HepG2 (cell line): ENCODE data around the gene RABIF. TPM values are rescaled to one million over a fixed set of nuclear protein-coding genes. Genes with fewer than 3 reads are reported as not detected.

Source experiments
- BCL6 ChIP-seq: IDR thresholded peaks from 2 replicates; pipeline ENCODE4 v1.6.1; 2016; ENCODE audit warnings: missing genetic modification reagents, missing compliant biosample characterization
- CBX5 ChIP-seq: sonication (generic); formaldehyde crosslinking; IDR thresholded peaks from 2 replicates; pipeline ENCODE4 v1.4.0; 2020; ENCODE audit warnings: missing genetic modification reagents, borderline replicate concordance
- CEBPG ChIP-seq: IDR thresholded peaks from 2 replicates; pipeline ENCODE4 v1.6.1; 2016
- CENPX ChIP-seq: sonication (generic); formaldehyde crosslinking; IDR thresholded peaks from 2 replicates; pipeline ENCODE4 v1.9.0; 2021; ENCODE audit warnings: mild to moderate bottlenecking, missing genetic modification reagents, moderate library complexity
- ELF1 ChIP-seq: sonication (generic); formaldehyde crosslinking; IDR thresholded peaks from 2 replicates; pipeline ENCODE4 v1.4.0; 2020; ENCODE audit warnings: missing genetic modification reagents
- GATA4 ChIP-seq: sonication (generic); IDR thresholded peaks from 2 replicates; pipeline ENCODE4 v1.6.1; 2016; ENCODE audit warnings: antibody characterized with exemption, low read depth, borderline replicate concordance
- HDAC1 ChIP-seq: sonication (generic); formaldehyde crosslinking; IDR thresholded peaks from 2 replicates; pipeline ENCODE4 v1.5.1; 2020; ENCODE audit warnings: mild to moderate bottlenecking, missing genetic modification reagents
- HDAC2 ChIP-seq: sonication (generic); formaldehyde crosslinking; IDR thresholded peaks from 2 replicates; pipeline ENCODE4 v1.4.0; 2020; ENCODE audit warnings: missing genetic modification reagents
- HDAC6 ChIP-seq: fragments of 200-600 bp; sonication (generic); IDR thresholded peaks from 2 replicates; pipeline ENCODE4 v1.7.0; 2017; ENCODE audit warnings: mild to moderate bottlenecking, antibody characterized with exemption, low read length, low read depth
- HOXD1 ChIP-seq: sonication (generic); formaldehyde crosslinking; IDR thresholded peaks from 2 replicates; pipeline ENCODE4 v1.5.0; 2020; ENCODE audit warnings: missing genetic modification reagents
- JDP2 ChIP-seq: sonication (generic); formaldehyde crosslinking; IDR thresholded peaks from 2 replicates; pipeline ENCODE4 v1.8.1; 2022; ENCODE audit warnings: missing genetic modification reagents, borderline replicate concordance
- JUN ChIP-seq: sonication (generic); formaldehyde crosslinking; IDR thresholded peaks from 2 replicates; pipeline ENCODE4 v1.4.0; 2020; ENCODE audit warnings: mild to moderate bottlenecking, missing genetic modification reagents
- LCORL ChIP-seq, 2 experiments: fragments of 450-650 bp in 1 of 2; sonication (generic) in 1 of 2; formaldehyde crosslinking in 1 of 2; IDR thresholded peaks; 2 replicates each; pipeline versions ENCODE4 v1.5.0 to v1.6.1; 2017 to 2020; ENCODE audit warnings: antibody characterized with exemption in 1 of 2, missing genetic modification reagents in 1 of 2
- MIER2 ChIP-seq: IDR thresholded peaks from 2 replicates; pipeline ENCODE4 v1.6.1; 2016; ENCODE audit warnings: missing biosample characterization, missing genetic modification reagents
- RBAK ChIP-seq: sonication (generic); formaldehyde crosslinking; IDR thresholded peaks from 2 replicates; pipeline ENCODE4 v1.5.1; 2020; ENCODE audit warnings: mild to moderate bottlenecking, missing genetic modification reagents
- SRY ChIP-seq: sonication (generic); formaldehyde crosslinking; IDR thresholded peaks from 2 replicates; pipeline ENCODE4 v1.8.0; 2022; ENCODE audit warnings: mild to moderate bottlenecking, missing genetic modification reagents
- ZMYM4 ChIP-seq: sonication (generic); formaldehyde crosslinking; IDR thresholded peaks from 2 replicates; pipeline ENCODE4 v1.8.1; 2023; ENCODE audit warnings: mild to moderate bottlenecking, missing genetic modification reagents
- ZNF121 ChIP-seq: sonication (generic); formaldehyde crosslinking; IDR thresholded peaks from 2 replicates; pipeline ENCODE4 v1.5.0; 2020; ENCODE audit warnings: mild to moderate bottlenecking, missing genetic modification reagents
- ZNF124 ChIP-seq: sonication (generic); formaldehyde crosslinking; IDR thresholded peaks from 2 replicates; pipeline ENCODE4 v1.4.0; 2020; ENCODE audit warnings: missing genetic modification reagents
- ZNF20 ChIP-seq: sonication (generic); formaldehyde crosslinking; IDR thresholded peaks from 2 replicates; pipeline ENCODE4 v1.4.0; 2020; ENCODE audit warnings: mild to moderate bottlenecking, moderate library complexity, missing genetic modification reagents
- ZNF235 ChIP-seq: sonication (generic); formaldehyde crosslinking; IDR thresholded peaks from 2 replicates; pipeline ENCODE4 v1.8.1; 2023; ENCODE audit warnings: mild to moderate bottlenecking, missing genetic modification reagents, borderline replicate concordance
- ZNF510 ChIP-seq: sonication (generic); formaldehyde crosslinking; IDR thresholded peaks from 2 replicates; pipeline ENCODE4 v1.4.0; 2020; ENCODE audit warnings: low read depth, mild to moderate bottlenecking, missing genetic modification reagents
- ZNF556 ChIP-seq: sonication (generic); formaldehyde crosslinking; IDR thresholded peaks from 2 replicates; pipeline ENCODE4 v1.4.0; 2020; ENCODE audit warnings: mild to moderate bottlenecking, missing genetic modification reagents, borderline replicate concordance
- ZNF747 ChIP-seq: sonication (generic); formaldehyde crosslinking; IDR thresholded peaks from 2 replicates; pipeline ENCODE4 v1.8.1; 2023; ENCODE audit warnings: missing genetic modification reagents, mild to moderate bottlenecking, borderline replicate concordance
- polyA plus RNA-seq, 8 experiments: library from polyadenylated mRNA; depleted of rRNA in 3 of 8; stranded (reverse) in 7 of 8; unstranded in 1 of 8; fragments of >200 nt; fragmentation: Illumina TruSeq in 4 of 8; extraction: Trizol in 4 of 8; gene quantifications; 2 replicates each; pipeline versions ENCODE4 v1.2.1 to v1.2.3, GENCODE V29; 2011 to 2016; ENCODE audit warnings: low read depth in 4 of 8, missing spikeins in 1 of 8, mixed read lengths in 1 of 8; ENCODE audit not compliant: insufficient read depth in 1 of 8
- total RNA-seq, 5 experiments: library from RNA; depleted of rRNA; stranded (reverse); fragments of >200 nt; fragmentation: Illumina TruSeq; extraction: Trizol; gene quantifications; 2 replicates each; pipeline ENCODE4 v1.2.3, GENCODE V29; 2016; ENCODE audit warnings: low read depth in 1 of 5
- TF ChIP-seq, protein P1 (sequence below): sonication (generic); formaldehyde crosslinking; IDR thresholded peaks from 2 replicates; pipeline ENCODE4 v1.8.0; 2022; ENCODE audit warnings: mild to moderate bottlenecking, missing genetic modification reagents
- TF ChIP-seq, protein P2 (sequence below): sonication (generic); formaldehyde crosslinking; IDR thresholded peaks from 2 replicates; pipeline ENCODE4 v1.5.0; 2020; ENCODE audit warnings: missing genetic modification reagents, mild to moderate bottlenecking, borderline replicate concordance
- TF ChIP-seq, protein P3 (sequence below): sonication (generic); formaldehyde crosslinking; IDR thresholded peaks from 2 replicates; pipeline ENCODE4 v1.5.1; 2020; ENCODE audit warnings: missing genetic modification reagents, mild to moderate bottlenecking, borderline replicate concordance

RABIF gene
- total and polyA plus RNA-seq, 2 of the 13 experiments (the other 11 are each of a cell fraction or from before 2014, with no cell fraction given) = 7.6 to 8.3 TPM

DNA sequence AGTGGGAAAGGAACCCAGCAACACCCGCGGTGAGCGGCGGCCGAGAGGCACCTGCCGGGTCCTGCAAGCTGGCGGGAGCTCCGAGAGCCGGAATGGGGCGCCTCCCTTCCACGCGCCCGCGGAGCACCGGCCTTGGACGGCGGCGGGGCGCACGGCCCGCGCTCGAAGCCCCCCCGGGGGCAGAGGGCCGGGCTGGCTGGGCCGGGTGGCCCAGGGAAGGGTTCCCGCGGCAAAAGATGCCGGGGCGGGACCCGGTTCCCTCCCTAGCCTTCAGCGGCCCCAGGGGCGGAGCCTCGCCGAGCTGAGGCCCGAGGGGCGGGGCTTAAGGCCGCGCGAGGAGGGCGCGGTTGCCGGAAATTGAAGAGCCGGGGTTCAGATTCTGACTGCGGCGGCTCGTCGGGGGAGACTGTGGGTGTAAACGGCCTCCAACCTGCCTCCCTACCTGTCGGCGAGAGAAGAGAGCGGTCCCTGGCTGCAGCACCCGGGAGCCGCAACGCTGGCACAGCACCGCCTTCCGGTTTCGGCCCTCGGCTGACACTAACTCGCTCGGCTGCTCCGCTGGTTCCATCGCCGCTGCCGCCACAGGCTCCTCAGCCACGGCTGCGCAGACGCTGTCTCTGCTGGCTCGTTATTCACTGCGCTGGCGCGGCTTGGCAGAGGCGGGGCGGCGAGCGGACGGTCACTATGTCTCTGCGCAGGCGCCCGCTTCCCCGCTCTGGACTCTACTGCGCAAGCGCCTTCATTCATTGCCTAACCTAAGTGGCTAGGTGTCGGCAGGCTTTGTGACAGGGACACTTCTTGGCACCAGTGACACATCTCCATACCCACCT, at the start of gene RABIF (continued):
- TF ChIP-seq, protein P1, sequence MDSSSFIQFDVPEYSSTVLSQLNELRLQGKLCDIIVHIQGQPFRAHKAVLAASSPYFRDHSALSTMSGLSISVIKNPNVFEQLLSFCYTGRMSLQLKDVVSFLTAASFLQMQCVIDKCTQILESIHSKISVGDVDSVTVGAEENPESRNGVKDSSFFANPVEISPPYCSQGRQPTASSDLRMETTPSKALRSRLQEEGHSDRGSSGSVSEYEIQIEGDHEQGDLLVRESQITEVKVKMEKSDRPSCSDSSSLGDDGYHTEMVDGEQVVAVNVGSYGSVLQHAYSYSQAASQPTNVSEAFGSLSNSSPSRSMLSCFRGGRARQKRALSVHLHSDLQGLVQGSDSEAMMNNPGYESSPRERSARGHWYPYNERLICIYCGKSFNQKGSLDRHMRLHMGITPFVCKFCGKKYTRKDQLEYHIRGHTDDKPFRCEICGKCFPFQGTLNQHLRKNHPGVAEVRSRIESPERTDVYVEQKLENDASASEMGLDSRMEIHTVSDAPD (CRISPR knock-in tag) = no peak
- TF ChIP-seq ZNF20 (CRISPR knock-in tag) (no peak), RBAK (CRISPR knock-in tag) (no peak), ZNF235 (CRISPR knock-in tag) (peak; percentile 88), ZNF556 (0 out of 2 replicates have a peak, but pooled peaks have one; percentile 78), HDAC2 (CRISPR knock-in tag) (0 out of 2 replicates have a peak, but pooled peaks have one; percentile 19), ELF1 (peak; percentile 88), CBX5 (peak; percentile 69; the same call in 1 of the 2 replicates), MIER2 (CRISPR knock-in tag) (no peak), CEBPG (CRISPR knock-in tag) (peak; percentile 87), JUN (CRISPR knock-in tag) (no peak), ZMYM4 (CRISPR knock-in tag) (peak; percentile 68; the same call in 1 of the 2 replicates), ZNF747 (CRISPR knock-in tag) (peak; percentile 59; the same call in 1 of the 2 replicates), ZNF124 (peak; percentile 25), ZNF510 (CRISPR knock-in tag) (no peak), CENPX (no peak), HDAC6 (no peak), ZNF121 (0 out of 2 replicates have a peak, but pooled peaks have one; percentile 5), LCORL (IDR thresholded peaks at IDR 0.05) (no peak), LCORL (CRISPR knock-in tag; IDR thresholded peaks at IDR 0.05) (no peak), GATA4 (no peak), HDAC1 (CRISPR knock-in tag) (peak; percentile 84), JDP2 (no peak), HOXD1 (no peak), BCL6 (no peak; the same call in 1 of the 2 replicates), SRY (CRISPR knock-in tag) (peak; percentile 71)
- TF ChIP-seq, protein P2, sequence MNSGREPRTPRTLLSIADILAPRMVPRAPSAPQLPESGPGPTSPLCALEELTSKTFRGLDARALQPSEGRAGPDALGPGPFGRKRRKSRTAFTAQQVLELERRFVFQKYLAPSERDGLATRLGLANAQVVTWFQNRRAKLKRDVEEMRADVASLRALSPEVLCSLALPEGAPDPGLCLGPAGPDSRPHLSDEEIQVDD (CRISPR knock-in tag) = no peak
- TF ChIP-seq, protein P3, sequence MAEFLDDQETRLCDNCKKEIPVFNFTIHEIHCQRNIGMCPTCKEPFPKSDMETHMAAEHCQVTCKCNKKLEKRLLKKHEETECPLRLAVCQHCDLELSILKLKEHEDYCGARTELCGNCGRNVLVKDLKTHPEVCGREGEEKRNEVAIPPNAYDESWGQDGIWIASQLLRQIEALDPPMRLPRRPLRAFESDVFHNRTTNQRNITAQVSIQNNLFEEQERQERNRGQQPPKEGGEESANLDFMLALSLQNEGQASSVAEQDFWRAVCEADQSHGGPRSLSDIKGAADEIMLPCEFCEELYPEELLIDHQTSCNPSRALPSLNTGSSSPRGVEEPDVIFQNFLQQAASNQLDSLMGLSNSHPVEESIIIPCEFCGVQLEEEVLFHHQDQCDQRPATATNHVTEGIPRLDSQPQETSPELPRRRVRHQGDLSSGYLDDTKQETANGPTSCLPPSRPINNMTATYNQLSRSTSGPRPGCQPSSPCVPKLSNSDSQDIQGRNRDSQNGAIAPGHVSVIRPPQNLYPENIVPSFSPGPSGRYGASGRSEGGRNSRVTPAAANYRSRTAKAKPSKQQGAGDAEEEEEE = no peak
